Activated CD8-positive, alpha-beta memory T cell treated with anti-CD3 and anti-CD28 coated beads, Interleukin-2, amount 10 ng/mL, durations not matched to agents 7 days and 5 days (primary cell): Measurements from ENCODE around the gene PRSS12. TPM values are rescaled to one million over a fixed set of nuclear protein-coding genes. Genes with fewer than 3 reads are reported as not detected.
"Not testable (repeated sequence)": the region's sequence is repeated elsewhere in the genome, so short reads cannot be mapped to it uniquely, and the experiment has no call there.

ENCODE experiments used
- ATAC-seq: fragments of 150-1000 bp; cut with Tn5 transposase; one replicate; pipeline ENCODE4 v1.10.0; 2021; ENCODE audit warnings: moderate library complexity
- CTCF ChIA-PET: fragments of 350-600 bp; sonication (Branson Sonifier 250); formaldehyde crosslinking; loops from one replicate; lab custom pipeline; 2021; ENCODE audit warnings: antibody characterized with exemption; lab: Charles Lee
- DNase-seq: peaks from one replicate; pipeline ENCODE4 v3.0.0-alpha.2; 2020
- H3K27ac Mint-ChIP-seq: one replicate; pipeline ENCODE4 v1.8.0; 2021; ENCODE audit warnings: mild to moderate bottlenecking, mixed read lengths
- H3K27me3 Mint-ChIP-seq: one replicate; pipeline ENCODE4 v1.8.0; 2021; ENCODE audit warnings: mixed read lengths
- H3K36me3 Mint-ChIP-seq: one replicate; pipeline ENCODE4 v1.8.0; 2021; ENCODE audit warnings: mild to moderate bottlenecking, mixed read lengths
- H3K4me1 Mint-ChIP-seq: one replicate; pipeline ENCODE4 v1.8.0; 2021; ENCODE audit warnings: mixed read lengths
- H3K4me3 Mint-ChIP-seq: one replicate; pipeline ENCODE4 v1.8.0; 2021; ENCODE audit warnings: mild to moderate bottlenecking, moderate library complexity, mixed read lengths
- H3K9me3 Mint-ChIP-seq: one replicate; pipeline ENCODE4 v1.8.0; 2022; ENCODE audit warnings: low read depth, mixed read lengths
- total RNA-seq, 2 experiments: library from RNA; stranded (reverse); gene quantifications; one replicate each; pipeline ENCODE4 v1.2.3, GENCODE V29; 2021

Gene PRSS12
- total RNA-seq: not detected

DNA sequence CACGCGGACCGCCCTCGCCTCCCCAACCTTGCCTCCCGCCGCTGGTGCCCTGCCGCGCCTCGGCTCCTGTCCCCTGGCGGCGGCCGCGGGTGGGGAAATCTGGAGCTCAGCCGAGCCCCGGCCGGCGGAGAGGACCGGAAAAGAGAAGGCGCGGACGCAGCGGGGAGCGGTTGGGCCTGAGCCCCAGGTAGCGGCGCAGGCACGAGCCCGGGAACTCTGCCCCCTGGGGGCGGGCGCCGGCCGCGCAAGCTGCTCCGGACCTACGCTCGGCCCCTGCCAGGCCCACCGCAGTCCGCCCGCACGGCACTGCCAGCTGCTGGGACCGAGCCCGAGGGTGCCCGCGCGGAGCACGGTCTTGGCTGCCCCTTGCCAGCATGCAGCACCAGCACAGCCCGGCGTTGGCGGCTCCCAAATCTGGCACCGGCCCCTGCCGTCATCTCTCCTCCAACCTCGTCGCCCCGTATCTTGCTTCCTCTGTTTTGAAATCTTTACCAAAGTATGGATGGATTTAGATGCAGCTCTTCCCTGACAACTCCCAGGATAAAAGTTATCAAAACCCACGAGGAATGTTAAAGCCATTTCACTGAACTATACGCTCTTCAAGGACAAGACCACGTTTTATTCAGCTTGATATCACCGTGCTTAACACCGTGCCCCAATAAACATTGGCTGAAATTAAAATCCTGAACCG lies at the start of gene PRSS12:
Gene PRSS12, minus strand, starts transcription at position 161 of the 691 bp plus-strand sequence. CDS start 283 bp downstream, outside the sequence.
- Mint-ChIP-seq H3K4me3 (peak within 1 kb of the TSS; percentile 49), H3K36me3 (no peaks in the 10 kb centered on the region), H3K4me1 (peaks cover 9% of the 10 kb centered on the region), H3K27ac (no peak within 1 kb of the TSS), H3K9me3 (no peaks in the 10 kb centered on the region), H3K27me3 (peaks cover 75% of the 10 kb centered on the region)
- peak; percentile 93 for ATAC-seq
- DNase-seq: peak; percentile 71
- CTCF ChIA-PET: interaction anchor here (0.5 to 2.7 kb wide), 15 partner anchors 8 to 1087 kb away, joined by 3 to 12 read pairs (median 4); no protein-coding TSS in a partner anchor

- H3K27me3 Mint-ChIP-seq: peaks cover 16% of the 10 kb centered on the region
- no peaks in the 10 kb centered on the region for H3K9me3 Mint-ChIP-seq
- no peak overlapping the region for H3K27ac Mint-ChIP-seq
- CTCF ChIA-PET: no interaction called here
- DNase-seq (no peak), ATAC-seq (no peak)
- no peaks in the 10 kb centered on the region for H3K36me3 Mint-ChIP-seq
- no peak overlapping the region for H3K4me3 Mint-ChIP-seq
- H3K4me1 Mint-ChIP-seq: peaks cover 15% of the 10 kb centered on the region
Observed at GRCh38 chr4:118400356-118400755, 47.6 kb upstream of the PRSS12 start.

DNA sequence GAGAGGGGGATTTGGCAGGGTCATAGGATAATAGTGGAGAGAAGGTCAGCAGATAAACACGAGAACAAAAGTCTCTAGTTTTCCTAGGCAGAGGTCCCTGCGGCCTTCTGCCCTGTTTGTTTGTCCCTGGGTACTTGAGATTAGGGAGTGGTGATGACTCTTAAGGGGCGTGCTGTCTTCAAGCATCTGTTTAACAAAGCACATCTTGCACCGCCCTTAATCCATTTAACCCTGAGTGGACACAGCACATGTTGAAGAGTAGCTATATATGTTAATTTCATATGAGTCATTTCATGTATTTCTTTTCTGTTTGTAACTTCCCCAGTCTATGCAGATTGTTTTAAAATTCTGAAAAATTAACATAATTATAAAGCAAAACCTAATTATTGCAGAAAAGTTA lies 47.1 kb upstream of the PRSS12 start:
- H3K9me3 Mint-ChIP-seq, ATAC-seq, H3K36me3 Mint-ChIP-seq, CTCF ChIA-PET, H3K27ac Mint-ChIP-seq, H3K4me3 Mint-ChIP-seq, DNase-seq: not testable (repeated sequence)
- H3K27me3 Mint-ChIP-seq: peaks cover 16% of the 10 kb centered on the region
- peaks cover 15% of the 10 kb centered on the region for H3K4me1 Mint-ChIP-seq

- DNase-seq: no peak
- CTCF ChIA-PET: no interaction called here
- Mint-ChIP-seq H3K4me1 (peaks cover 15% of the 10 kb centered on the region), H3K36me3 (no peaks in the 10 kb centered on the region), H3K27ac (no peak overlapping the region), H3K9me3 (no peaks in the 10 kb centered on the region), H3K27me3 (peaks cover 16% of the 10 kb centered on the region), H3K4me3 (no peak overlapping the region)
- ATAC-seq: no peak
Observed at GRCh38 chr4:118398226-118399090, 45.7 kb upstream of the PRSS12 start.

GRCh38 chr4:118397623-118397979 lies 44.8 kb upstream of the PRSS12 start:
- no peak overlapping the region for H3K4me3 Mint-ChIP-seq
- no peaks in the 10 kb centered on the region for H3K9me3 Mint-ChIP-seq
- DNase-seq: no peak

GRCh38 chr4:118396881-118397622 lies 44.2 kb upstream of the PRSS12 start:
- ATAC-seq (no peak), DNase-seq (no peak)
- Mint-ChIP-seq H3K9me3 (no peaks in the 10 kb centered on the region), H3K4me1 (peaks cover 15% of the 10 kb centered on the region), H3K4me3 (no peak overlapping the region), H3K27me3 (peaks cover 13% of the 10 kb centered on the region), H3K36me3 (no peaks in the 10 kb centered on the region), H3K27ac (no peak overlapping the region)
- CTCF ChIA-PET: no interaction called here

More at GRCh38 chr4:118397623-118397979, 44.8 kb upstream of the PRSS12 start:
- H3K27ac Mint-ChIP-seq: no peak overlapping the region
- no peaks in the 10 kb centered on the region for H3K36me3 Mint-ChIP-seq
- peaks cover 16% of the 10 kb centered on the region for H3K27me3 Mint-ChIP-seq
- ATAC-seq: no peak
- CTCF ChIA-PET: no interaction called here
- peaks cover 15% of the 10 kb centered on the region for H3K4me1 Mint-ChIP-seq

DNA sequence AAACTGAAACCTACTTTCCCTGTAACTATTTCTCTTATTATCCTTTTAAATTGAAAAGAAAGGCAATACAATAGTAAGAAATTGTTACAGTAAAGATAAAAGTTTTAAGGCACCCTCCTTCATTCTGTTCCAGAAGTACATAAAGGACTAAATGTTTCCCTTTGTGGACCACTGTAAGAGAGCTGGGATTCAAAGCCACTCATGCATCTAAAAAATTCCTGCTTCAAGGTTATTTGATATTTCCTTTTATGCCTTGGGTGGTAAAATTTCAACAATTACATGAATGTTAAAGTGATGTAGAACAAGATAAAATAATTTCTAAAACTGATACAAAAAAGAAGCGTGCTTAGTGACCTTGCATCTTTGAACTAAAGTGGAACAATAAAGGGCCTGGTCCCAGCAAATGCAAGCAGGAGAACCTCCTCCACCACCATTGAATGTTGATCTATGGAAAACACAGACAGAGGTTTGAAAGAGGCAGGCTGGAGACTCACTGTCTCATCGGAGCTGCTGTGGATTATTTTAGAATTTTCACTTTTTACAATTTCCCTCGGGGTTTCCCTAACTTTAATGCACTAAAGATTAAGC lies 42.3 kb upstream of the PRSS12 start:
- DNase-seq: no peak

DNA sequence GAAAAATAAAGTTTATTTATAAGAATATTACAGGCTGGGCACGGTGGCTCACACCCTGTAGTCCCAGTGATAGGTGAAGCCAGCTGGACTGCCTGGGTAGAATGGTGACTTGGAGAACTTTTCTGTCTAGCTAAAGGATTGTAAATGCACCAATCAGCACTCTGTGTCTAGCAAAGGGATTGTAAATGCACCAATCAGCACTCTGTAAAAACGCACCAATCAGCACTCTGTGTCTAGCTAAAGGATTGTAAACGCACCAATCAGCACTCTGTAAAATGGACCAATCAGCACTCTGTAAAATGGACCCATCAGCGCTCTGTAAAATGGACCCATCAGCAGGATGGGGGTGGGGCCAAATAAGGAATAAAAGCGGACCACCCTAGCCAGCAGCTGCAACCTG lies 39.7 kb upstream of the PRSS12 start:
- DNase-seq, H3K36me3 Mint-ChIP-seq, H3K4me1 Mint-ChIP-seq, H3K27ac Mint-ChIP-seq, H3K4me3 Mint-ChIP-seq, ATAC-seq, H3K9me3 Mint-ChIP-seq, H3K27me3 Mint-ChIP-seq, CTCF ChIA-PET: not testable (repeated sequence)

More for the DNA sequence above, 42.3 kb upstream of the PRSS12 start:
- CTCF ChIA-PET: no interaction called here
- peaks cover 15% of the 10 kb centered on the region for H3K4me1 Mint-ChIP-seq
- peaks cover 2% of the 10 kb centered on the region for H3K27me3 Mint-ChIP-seq
- H3K27ac Mint-ChIP-seq: no peak overlapping the region
- H3K4me3 Mint-ChIP-seq: no peak overlapping the region
- H3K9me3 Mint-ChIP-seq: no peaks in the 10 kb centered on the region
- H3K36me3 Mint-ChIP-seq: no peaks in the 10 kb centered on the region
- ATAC-seq: no peak

DNA sequence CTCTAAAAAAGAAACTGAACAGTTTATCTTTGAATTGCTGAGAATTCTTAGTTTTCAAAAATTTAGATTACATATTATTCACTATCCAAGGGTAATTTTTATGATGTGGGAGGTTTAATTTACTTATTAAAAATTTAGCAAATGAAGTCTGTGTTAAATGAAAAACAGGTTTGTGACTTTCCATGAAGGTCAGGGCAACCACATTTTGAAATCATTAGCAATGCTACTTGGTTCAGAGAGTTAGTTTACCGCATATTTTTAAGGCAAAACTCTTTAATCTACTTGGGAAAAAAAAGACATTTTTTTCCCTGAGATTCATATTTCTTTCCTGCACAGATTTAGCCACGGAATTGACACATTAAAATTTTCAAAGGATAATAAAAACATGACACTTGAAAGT lies 37.3 kb upstream of the PRSS12 start:
- Mint-ChIP-seq H3K9me3 (peaks cover 3% of the 10 kb centered on the region), H3K27ac (no peak overlapping the region), H3K36me3 (no peaks in the 10 kb centered on the region), H3K27me3 (peaks cover 2% of the 10 kb centered on the region), H3K4me3 (no peak overlapping the region), H3K4me1 (no peaks in the 10 kb centered on the region)
- no peak for ATAC-seq
- CTCF ChIA-PET: no interaction called here
- no peak for DNase-seq

- no peak overlapping the region for H3K27ac Mint-ChIP-seq
- CTCF ChIA-PET: no interaction called here
- peaks cover 3% of the 10 kb centered on the region for H3K9me3 Mint-ChIP-seq
- DNase-seq: no peak
- no peaks in the 10 kb centered on the region for H3K36me3 Mint-ChIP-seq
- no peaks in the 10 kb centered on the region for H3K4me1 Mint-ChIP-seq
- H3K27me3 Mint-ChIP-seq: peaks cover 2% of the 10 kb centered on the region
- no peak overlapping the region for H3K4me3 Mint-ChIP-seq
- no peak for ATAC-seq
Observed at GRCh38 chr4:118389721-118390120, 36.9 kb upstream of the PRSS12 start.

DNA sequence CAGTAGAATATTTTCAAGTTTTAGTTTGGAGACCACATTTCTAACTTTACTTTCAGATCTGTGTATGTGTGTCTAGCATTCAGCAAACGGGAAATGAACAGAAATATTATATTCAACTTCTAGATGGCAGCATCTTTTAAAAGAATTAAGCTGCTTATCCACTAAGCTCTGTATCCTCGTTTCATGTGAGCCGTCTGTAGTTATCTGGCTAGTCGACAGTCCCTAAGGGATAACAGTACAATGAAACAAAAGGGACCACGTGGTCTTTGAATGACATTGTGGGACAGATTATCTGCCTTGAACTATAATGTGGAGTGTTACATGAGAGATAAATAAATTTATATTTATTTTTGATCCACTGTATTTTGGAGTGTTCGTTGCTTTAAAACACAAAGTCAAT lies 35.8 kb upstream of the PRSS12 start:
- no peak for ATAC-seq
- no peak for DNase-seq
- Mint-ChIP-seq H3K9me3 (peaks cover 3% of the 10 kb centered on the region), H3K36me3 (no peaks in the 10 kb centered on the region), H3K4me3 (no peak overlapping the region), H3K27me3 (peaks cover 2% of the 10 kb centered on the region), H3K27ac (no peak overlapping the region), H3K4me1 (no peaks in the 10 kb centered on the region)
- CTCF ChIA-PET: no interaction called here

GRCh38 chr4:118381902-118382301 lies 29.1 kb upstream of the PRSS12 start:
- no peak for DNase-seq
- Mint-ChIP-seq H3K27me3 (peaks cover 10% of the 10 kb centered on the region), H3K36me3 (no peaks in the 10 kb centered on the region), H3K27ac (no peak overlapping the region), H3K4me3 (no peak overlapping the region), H3K9me3 (peaks cover 3% of the 10 kb centered on the region), H3K4me1 (no peaks in the 10 kb centered on the region)
- CTCF ChIA-PET: interaction anchor here (1.2 kb wide), 1 partner anchor 29 kb away, joined by 3 read pairs; the partner anchor contains the start of gene PRSS12
- no peak for ATAC-seq
